PC-3 (cell line): Measurements from ENCODE around the gene PHC2. TPM values are rescaled to one million over a fixed set of nuclear protein-coding genes. Genes with fewer than 3 reads are reported as not detected.
A peak's percentile ranks its signal among the peaks of the same experiment; 100 is the strongest.

Experiments
- ATAC-seq: fragments of 200-7000 bp; cut with Tn5 transposase; 2 replicates; pipeline ENCODE4 v1.9.1; 2020; ENCODE audit warnings: mild to moderate bottlenecking, moderate library complexity
- BruUV-seq: library from RNA; stranded (reverse); fragments of 400-500 nt; replicated peaks from 2 replicates; lab custom pipeline; 2021; lab: Mats Ljungman, UMichigan
- CTCF ChIA-PET: fragments of 300-600 bp; sonication (Branson Sonifier 250); formaldehyde crosslinking; loops from one replicate; lab custom pipeline; 2022; ENCODE audit warnings: antibody characterized with exemption; lab: Charles Lee
- POLR2A ChIA-PET: fragments of 300-600 bp; sonication (Branson Sonifier 250); formaldehyde crosslinking; loops from one replicate; lab custom pipeline; 2022; ENCODE audit warnings: antibody characterized with exemption; ENCODE audit not compliant: unreplicated experiment; lab: Charles Lee
- DNase-seq: peaks from one replicate; pipeline ENCODE4 v3.0.0-alpha.2; 2015
- H2AFZ ChIP-seq: fragments of 300-600 bp; sonication (generic); 2 replicates; pipeline ENCODE4 v1.6.0; 2016; ENCODE audit warnings: antibody characterized with exemption, low read length
- H3F3A ChIP-seq: fragments of 300-600 bp; sonication (generic); one replicate; pipeline ENCODE4 v1.6.0; 2017; ENCODE audit warnings: antibody characterized with exemption, low read length, control low read depth, mild to moderate bottlenecking; ENCODE audit not compliant: unreplicated experiment
- H3K27ac ChIP-seq: fragments of 300-600 bp; sonication (generic); 2 replicates; pipeline ENCODE4 v1.5.1; 2016; ENCODE audit warnings: mild to moderate bottlenecking, low read length
- H3K27me3 ChIP-seq: fragments of 300-600 bp; sonication (generic); 2 replicates; pipeline ENCODE4 v1.6.1; 2016; ENCODE audit warnings: low read length, mixed read lengths
- H3K36me3 ChIP-seq: fragments of 300-600 bp; sonication (generic); 2 replicates; pipeline ENCODE4 v1.6.1; 2016; ENCODE audit warnings: low read depth, mixed run types, low read length, mixed read lengths
- H3K4me1 ChIP-seq: fragments of 300-600 bp; sonication (generic); 2 replicates; pipeline ENCODE4 v1.5.1; 2016; ENCODE audit warnings: low read length; ENCODE audit not compliant: insufficient read depth
- H3K4me2 ChIP-seq: fragments of 300-600 bp; sonication (generic); 2 replicates; pipeline ENCODE4 v1.6.0; 2016; ENCODE audit warnings: low read length
- H3K4me3 ChIP-seq: fragments of 300-600 bp; sonication (generic); 2 replicates; pipeline ENCODE4 v1.5.1; 2016; ENCODE audit warnings: mild to moderate bottlenecking, low read length, mixed read lengths
- H3K79me2 ChIP-seq: fragments of 300-600 bp; sonication (generic); 2 replicates; pipeline ENCODE4 v1.6.1; 2017; ENCODE audit warnings: low read length, mixed read lengths
- H3K9ac ChIP-seq: fragments of 300-600 bp; sonication (generic); 2 replicates; pipeline ENCODE4 v1.6.0; 2016; ENCODE audit warnings: mild to moderate bottlenecking, low read length
- H3K9me2 ChIP-seq: fragments of 300-600 bp; sonication (generic); replicated peaks from 2 replicates; pipeline ENCODE4 v1.6.1; 2016; ENCODE audit warnings: mixed run types, low read length, mixed read lengths
- H3K9me3 ChIP-seq: fragments of 300-600 bp; sonication (generic); 2 replicates; pipeline ENCODE4 v1.6.1; 2016; ENCODE audit warnings: low read length, mixed read lengths
- H4K20me1 ChIP-seq: fragments of 300-600 bp; sonication (generic); 2 replicates; pipeline ENCODE4 v1.6.1; 2016; ENCODE audit warnings: low read length, mixed read lengths
- EZH2 ChIP-seq: fragments of 300-600 bp; sonication (generic); IDR thresholded peaks from one replicate; pipeline ENCODE4 v1.6.1; 2017; ENCODE audit warnings: antibody characterized with exemption, mild to moderate bottlenecking, low read length; ENCODE audit not compliant: unreplicated experiment
- EZH2phosphoT487 ChIP-seq: fragments of 300-600 bp; sonication (generic); IDR thresholded peaks from 2 replicates; pipeline ENCODE4 v1.6.1; 2018; ENCODE audit warnings: mild to moderate bottlenecking, antibody characterized with exemption, low read length, borderline replicate concordance
- intact Hi-C: fragments of 100-400 bp; cut with micrococcal nuclease; formaldehyde crosslinking; loops from 2 replicates; pipeline ENCODE4 v1.9.0; 2023
- total RNA-seq: library from RNA; depleted of rRNA; stranded (reverse); fragments of >200 nt; gene quantifications from 2 replicates; pipeline ENCODE4 v1.2.3, GENCODE V29; 2014
- TF ChIP-seq, protein P1 (sequence below): fragments of 300-600 bp; sonication (generic); conservative IDR thresholded peaks from 2 replicates; pipeline ENCODE4 v1.5.1; 2017; ENCODE audit warnings: antibody characterized with exemption, low read depth, mild to moderate bottlenecking, low read length

Gene PHC2
- total RNA-seq, 1 experiment from 2014 or later = 134 TPM

DNA sequence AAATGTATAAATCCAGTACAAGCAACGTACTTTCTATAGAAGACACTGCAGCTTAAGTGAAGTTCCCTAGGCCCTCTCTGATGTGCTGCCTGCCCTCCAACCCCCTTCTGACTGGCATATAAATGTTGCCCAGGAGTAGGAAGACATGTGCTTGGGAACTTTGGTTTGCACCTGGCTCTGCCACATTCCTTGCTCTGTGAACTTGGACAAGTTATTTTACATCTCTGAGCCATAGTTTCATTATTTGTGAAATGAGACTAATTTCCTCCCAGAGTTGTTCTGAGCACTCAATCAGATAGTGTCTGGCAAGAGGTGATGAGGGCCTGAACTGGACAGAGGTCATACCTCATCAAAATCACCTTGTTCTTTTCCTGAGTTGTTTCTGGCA lies 3.5 kb upstream of the PHC2 start:
- H3K27ac ChIP-seq = peak overlapping the region; percentile 93
- no peak overlapping the region; the same call in 1 of the 2 replicates for H3K4me3 ChIP-seq
- CTCF ChIA-PET = interaction anchor here (1.0 kb wide), 1 partner anchor 22 kb away, joined by 4 read pairs; no protein-coding TSS in a partner anchor
- H3K79me2 ChIP-seq = peaks cover 11% of the 10 kb centered on the region
- BruUV-seq = no TSS peak
- peak overlapping the region; percentile 0; the same call in 1 of the 2 replicates for H2AFZ ChIP-seq
- DNase-seq (peak; percentile 50), ATAC-seq (no peak)
- H3F3A ChIP-seq = peaks cover 8% of the 10 kb centered on the region
- H3K36me3 ChIP-seq = no peaks in the 10 kb centered on the region
- peaks cover 7% of the 10 kb centered on the region; the same call in 1 of the 2 replicates for H4K20me1 ChIP-seq
- H3K9ac ChIP-seq = peak overlapping the region; percentile 74
- H3K4me2 ChIP-seq = peak overlapping the region; percentile 66
- POLR2A ChIA-PET = interaction anchor here (0.6 kb wide), 1 partner anchor 8 kb away, joined by 3 read pairs; no protein-coding TSS in a partner anchor
- H3K4me1 ChIP-seq = peaks cover 42% of the 10 kb centered on the region
- no peaks in the 10 kb centered on the region for H3K9me3 ChIP-seq
- no peak for TF ChIP-seq EZH2phosphoT487
- TF ChIP-seq, protein P1, sequence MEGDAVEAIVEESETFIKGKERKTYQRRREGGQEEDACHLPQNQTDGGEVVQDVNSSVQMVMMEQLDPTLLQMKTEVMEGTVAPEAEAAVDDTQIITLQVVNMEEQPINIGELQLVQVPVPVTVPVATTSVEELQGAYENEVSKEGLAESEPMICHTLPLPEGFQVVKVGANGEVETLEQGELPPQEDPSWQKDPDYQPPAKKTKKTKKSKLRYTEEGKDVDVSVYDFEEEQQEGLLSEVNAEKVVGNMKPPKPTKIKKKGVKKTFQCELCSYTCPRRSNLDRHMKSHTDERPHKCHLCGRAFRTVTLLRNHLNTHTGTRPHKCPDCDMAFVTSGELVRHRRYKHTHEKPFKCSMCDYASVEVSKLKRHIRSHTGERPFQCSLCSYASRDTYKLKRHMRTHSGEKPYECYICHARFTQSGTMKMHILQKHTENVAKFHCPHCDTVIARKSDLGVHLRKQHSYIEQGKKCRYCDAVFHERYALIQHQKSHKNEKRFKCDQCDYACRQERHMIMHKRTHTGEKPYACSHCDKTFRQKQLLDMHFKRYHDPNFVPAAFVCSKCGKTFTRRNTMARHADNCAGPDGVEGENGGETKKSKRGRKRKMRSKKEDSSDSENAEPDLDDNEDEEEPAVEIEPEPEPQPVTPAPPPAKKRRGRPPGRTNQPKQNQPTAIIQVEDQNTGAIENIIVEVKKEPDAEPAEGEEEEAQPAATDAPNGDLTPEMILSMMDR = no peak
- no peaks in the 10 kb centered on the region for H3K27me3 ChIP-seq
- intact Hi-C loops = loop anchor here (1.0 to 5.0 kb wide), 3 partner anchors 22 to 177 kb away; partner anchors contain the start of genes ZNF362 and ZSCAN20
- H3K9me2 ChIP-seq = no peaks in the 10 kb centered on the region

- BruUV-seq = TSS peak; percentile 45
- H3K36me3 ChIP-seq = no peaks in the 10 kb centered on the region
- H3K27me3 ChIP-seq = no peaks in the 10 kb centered on the region
- peaks cover 47% of the 10 kb centered on the region for H3K4me1 ChIP-seq
- peak overlapping the region; percentile 80 for H3K9ac ChIP-seq
- H2AFZ ChIP-seq = no peak overlapping the region
- peak; percentile 47 for ATAC-seq
- H3K9me3 ChIP-seq = no peaks in the 10 kb centered on the region
- DNase-seq = peak; percentile 99
- peak overlapping the region; percentile 97 for H3K27ac ChIP-seq
- POLR2A ChIA-PET = interaction anchor here (1.0 to 1.1 kb wide), 3 partner anchors 13 to 22 kb away, joined by 5 to 6 read pairs (median 5); no protein-coding TSS in a partner anchor
- intact Hi-C loops = loop anchor here (1.0 to 5.0 kb wide), 4 partner anchors 23 to 176 kb away; partner anchors contain the start of genes ZNF362 and ZSCAN20
- peaks cover 8% of the 10 kb centered on the region for H3F3A ChIP-seq
- H3K79me2 ChIP-seq = peaks cover 17% of the 10 kb centered on the region
- H3K9me2 ChIP-seq = no peaks in the 10 kb centered on the region
- CTCF ChIA-PET = interaction anchor here (0.9 to 1.0 kb wide), 3 partner anchors 22 to 255 kb away, joined by 3 to 12 read pairs (median 4); no protein-coding TSS in a partner anchor
- H3K4me3 ChIP-seq = no peak overlapping the region; the same call in 1 of the 2 replicates
- TF ChIP-seq, protein P1 = no peak
- TF ChIP-seq EZH2phosphoT487 = no peak; the same call in 1 of the 2 replicates
- no peak for TF ChIP-seq EZH2
- H4K20me1 ChIP-seq = peaks cover 12% of the 10 kb centered on the region
- peak overlapping the region; percentile 67 for H3K4me2 ChIP-seq
Measured at GRCh38 chr1:33433509-33434362, 2.8 kb upstream of the PHC2 start.
